ENCODE data around the gene PPCDC. TPM values are rescaled to one million over a fixed set of nuclear protein-coding genes. Genes with fewer than 3 reads are reported as not detected.

Gene PPCDC
- polyA plus RNA-seq, 3 donors = 14.2 to 33.7 (median 18.7) TPM

DNA sequence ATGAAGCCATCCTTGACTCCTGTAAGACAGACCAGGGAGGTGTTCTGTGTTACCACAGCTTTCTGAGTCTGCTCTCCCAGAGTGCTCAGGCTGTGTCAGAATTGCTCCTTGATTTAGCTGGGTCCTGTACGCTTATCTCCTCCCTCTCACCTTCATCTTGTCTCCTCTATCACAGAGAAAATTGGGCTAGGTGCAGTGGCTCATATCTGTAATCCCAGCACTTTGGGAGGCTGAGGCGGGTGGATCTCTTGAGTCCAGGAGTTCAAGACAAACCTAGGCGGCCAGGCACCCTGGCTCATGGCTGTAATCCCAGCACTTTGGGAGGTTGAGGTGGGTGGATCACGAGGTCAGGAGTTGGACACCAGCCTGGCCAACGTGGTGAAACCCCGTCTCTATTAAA lies 22.1 kb upstream of the PPCDC start:
- 96% methylated on average over 3 of the region's 6 CpGs for WGBS (ENCODE audit: insufficient coverage)
- no peak overlapping the region for H3K27ac Mint-ChIP-seq

DNA sequence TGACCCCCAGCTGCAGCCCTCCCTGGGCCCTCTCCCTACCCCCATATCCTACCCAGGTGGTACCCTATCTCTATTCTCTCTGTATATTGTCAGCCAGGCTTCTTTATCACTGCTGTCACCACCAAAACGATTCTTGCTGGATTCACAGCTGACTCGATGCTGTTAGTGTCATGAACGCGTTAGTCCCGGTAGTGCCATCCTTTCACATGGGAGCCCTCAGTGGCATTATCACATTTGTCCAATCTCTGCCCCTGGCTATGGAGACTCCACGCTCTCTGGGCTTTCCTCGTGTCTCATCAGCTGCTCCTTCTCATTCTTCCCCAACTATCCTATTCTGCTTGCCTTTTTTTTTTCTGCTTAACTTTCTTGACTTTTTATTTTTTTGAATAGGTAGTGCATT lies 21.0 kb upstream of the PPCDC start:
- H3K36me3 ChIP-seq (replicated peaks in 1 of 2; ENCODE audit: control insufficient read depth in 1 of 2, insufficient read depth in 2 of 2, low read length in 2 of 2) = no peaks in the 10 kb centered on the region
- H3K27ac ChIP-seq (ENCODE audit: low read depth in 1 of 2, low read length in 2 of 2) = no peak overlapping the region
- H3K9ac ChIP-seq (ENCODE audit: insufficient read depth, low read length, poor library complexity, severe bottlenecking) = no peak overlapping the region
- peaks cover 5% of the 10 kb centered on the region in 2 donors for H3K4me1 ChIP-seq (ENCODE audit: control insufficient read depth in 1 of 2, insufficient read depth in 2 of 2, low read length in 2 of 2)
- H3K4me3 ChIP-seq (replicated peaks in 1 of 3; ENCODE audit: low read depth in 2 of 3, low read length in 3 of 3) = no peak overlapping the region
- DNase-seq = no peak
- H4K20me1 ChIP-seq (ENCODE audit: insufficient read depth, low read length) = no peaks in the 10 kb centered on the region
- WGBS (ENCODE audit: insufficient coverage) = 84% methylated on average over 5 of the region's 7 CpGs
- intact Hi-C loops (cut with micrococcal nuclease) = no loop called here
- no peak overlapping the region for H3K4me2 ChIP-seq (replicated peaks; ENCODE audit: extremely low read depth, low read length, poor library complexity, severe bottlenecking)
- H3K79me2 ChIP-seq (ENCODE audit: insufficient read depth, low read length) = no peaks in the 10 kb centered on the region
- peaks cover 0 to 6% of the 10 kb centered on the region in 2 donors for H3K27me3 ChIP-seq (ENCODE audit: control insufficient read depth in 2 of 2, insufficient read depth in 2 of 2, low read length in 2 of 2)
- peaks cover 0 to 4% (median 2%) of the 10 kb centered on the region in 7 donors for H3K9me3 Mint-ChIP-seq
- H3K4me3 Mint-ChIP-seq = no peak overlapping the region
- H3K27ac Mint-ChIP-seq = no peak overlapping the region
- no peaks in the 10 kb centered on the region for H3K9me3 ChIP-seq (replicated peaks in 1 of 2; ENCODE audit: control insufficient read depth in 1 of 2, insufficient read depth in 1 of 2, low read length in 2 of 2)
- no peak overlapping the region for H2AFZ ChIP-seq (ENCODE audit: insufficient read depth, low read depth, low read length, poor library complexity, severe bottlenecking)
- no peaks in the 10 kb centered on the region for H3K36me3 Mint-ChIP-seq
- H3K4me1 Mint-ChIP-seq = peaks cover 8% of the 10 kb centered on the region
- peaks cover 10 to 13% (median 10%) of the 10 kb centered on the region in 3 donors for H3K27me3 Mint-ChIP-seq (ENCODE audit: low read depth in 3 of 3)
- TF ChIP-seq, protein P1, sequence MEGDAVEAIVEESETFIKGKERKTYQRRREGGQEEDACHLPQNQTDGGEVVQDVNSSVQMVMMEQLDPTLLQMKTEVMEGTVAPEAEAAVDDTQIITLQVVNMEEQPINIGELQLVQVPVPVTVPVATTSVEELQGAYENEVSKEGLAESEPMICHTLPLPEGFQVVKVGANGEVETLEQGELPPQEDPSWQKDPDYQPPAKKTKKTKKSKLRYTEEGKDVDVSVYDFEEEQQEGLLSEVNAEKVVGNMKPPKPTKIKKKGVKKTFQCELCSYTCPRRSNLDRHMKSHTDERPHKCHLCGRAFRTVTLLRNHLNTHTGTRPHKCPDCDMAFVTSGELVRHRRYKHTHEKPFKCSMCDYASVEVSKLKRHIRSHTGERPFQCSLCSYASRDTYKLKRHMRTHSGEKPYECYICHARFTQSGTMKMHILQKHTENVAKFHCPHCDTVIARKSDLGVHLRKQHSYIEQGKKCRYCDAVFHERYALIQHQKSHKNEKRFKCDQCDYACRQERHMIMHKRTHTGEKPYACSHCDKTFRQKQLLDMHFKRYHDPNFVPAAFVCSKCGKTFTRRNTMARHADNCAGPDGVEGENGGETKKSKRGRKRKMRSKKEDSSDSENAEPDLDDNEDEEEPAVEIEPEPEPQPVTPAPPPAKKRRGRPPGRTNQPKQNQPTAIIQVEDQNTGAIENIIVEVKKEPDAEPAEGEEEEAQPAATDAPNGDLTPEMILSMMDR (IDR thresholded peaks at IDR 0.05) = no peak

More for the DNA sequence above, 22.1 kb upstream of the PPCDC start:
- H3K36me3 ChIP-seq (replicated peaks in 1 of 2; ENCODE audit: control insufficient read depth in 1 of 2, insufficient read depth in 2 of 2, low read length in 2 of 2) = no peaks in the 10 kb centered on the region
- H3K4me3 Mint-ChIP-seq = no peak overlapping the region
- no peak overlapping the region for H3K4me2 ChIP-seq (replicated peaks; ENCODE audit: extremely low read depth, low read length, poor library complexity, severe bottlenecking)
- peaks cover 0 to 2% of the 10 kb centered on the region in 2 donors for H3K36me3 Mint-ChIP-seq
- peaks cover 10 to 17% of the 10 kb centered on the region in 2 donors for H3K27me3 ChIP-seq (ENCODE audit: control insufficient read depth in 2 of 2, insufficient read depth in 2 of 2, low read length in 2 of 2)
- peaks cover 10% of the 10 kb centered on the region for H3K4me1 Mint-ChIP-seq
- peaks cover 0 to 7% (median 3%) of the 10 kb centered on the region in 7 donors for H3K9me3 Mint-ChIP-seq
- H3K9ac ChIP-seq (ENCODE audit: insufficient read depth, low read length, poor library complexity, severe bottlenecking) = no peak overlapping the region
- no peak overlapping the region for H3K27ac ChIP-seq (ENCODE audit: low read depth in 1 of 2, low read length in 2 of 2)
- no peaks in the 10 kb centered on the region for H3K9me3 ChIP-seq (replicated peaks in 1 of 2; ENCODE audit: control insufficient read depth in 1 of 2, insufficient read depth in 1 of 2, low read length in 2 of 2)
- peaks cover under 1% of the 10 kb centered on the region in 2 donors for H3K4me1 ChIP-seq (ENCODE audit: control insufficient read depth in 1 of 2, insufficient read depth in 2 of 2, low read length in 2 of 2)
- no peak for DNase-seq
- peaks cover 21 to 24% (median 21%) of the 10 kb centered on the region in 3 donors for H3K27me3 Mint-ChIP-seq (ENCODE audit: low read depth in 3 of 3)
- TF ChIP-seq, protein P1 (IDR thresholded peaks at IDR 0.05) = no peak
- H4K20me1 ChIP-seq (ENCODE audit: insufficient read depth, low read length) = no peaks in the 10 kb centered on the region
- no peak overlapping the region for H3K4me3 ChIP-seq (replicated peaks in 1 of 3; ENCODE audit: low read depth in 2 of 3, low read length in 3 of 3)
- no peaks in the 10 kb centered on the region for H3K79me2 ChIP-seq (ENCODE audit: insufficient read depth, low read length)
- H2AFZ ChIP-seq (ENCODE audit: insufficient read depth, low read depth, low read length, poor library complexity, severe bottlenecking) = no peak overlapping the region
- intact Hi-C loops (cut with micrococcal nuclease) = no loop called here

Measured in CD14-positive monocyte (primary cell).